ENCODE measurements around the gene UBR2. TPM values are rescaled to one million over a fixed set of nuclear protein-coding genes. Genes with fewer than 3 reads are reported as not detected.

Gene UBR2
- total and polyA plus RNA-seq, 2 experiments from 2014 or later, result 10.9 to 22.6 TPM

DNA sequence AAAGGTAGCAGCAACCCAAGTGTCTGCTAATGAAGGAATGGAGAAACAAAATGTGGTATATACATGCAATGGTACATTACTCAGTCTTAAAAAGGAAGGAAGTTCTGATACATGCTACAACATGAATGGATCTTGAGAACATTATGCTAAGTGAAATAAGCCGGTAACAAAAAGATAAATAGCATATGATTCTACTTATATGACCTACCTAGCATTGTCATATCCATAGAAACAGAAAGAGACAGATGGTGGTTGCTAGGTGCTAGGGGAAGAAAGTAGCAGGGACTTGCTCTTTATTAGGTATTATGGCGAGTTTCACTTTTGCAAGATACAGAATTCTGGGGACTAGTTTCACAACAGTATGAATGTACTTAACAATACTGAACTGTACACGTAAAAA is 46.6 kb downstream of the UBR2 start:
- H3K27me3 ChIP-seq, result no peaks in the 10 kb centered on the region
- H3K4me1 ChIP-seq (ENCODE audit: low read depth), result no peaks in the 10 kb centered on the region
- peaks cover 43% of the 10 kb centered on the region for H3K36me3 ChIP-seq
- H3K9me3 ChIP-seq (ENCODE audit: low read depth), result no peaks in the 10 kb centered on the region
- TF ChIP-seq, protein P1, sequence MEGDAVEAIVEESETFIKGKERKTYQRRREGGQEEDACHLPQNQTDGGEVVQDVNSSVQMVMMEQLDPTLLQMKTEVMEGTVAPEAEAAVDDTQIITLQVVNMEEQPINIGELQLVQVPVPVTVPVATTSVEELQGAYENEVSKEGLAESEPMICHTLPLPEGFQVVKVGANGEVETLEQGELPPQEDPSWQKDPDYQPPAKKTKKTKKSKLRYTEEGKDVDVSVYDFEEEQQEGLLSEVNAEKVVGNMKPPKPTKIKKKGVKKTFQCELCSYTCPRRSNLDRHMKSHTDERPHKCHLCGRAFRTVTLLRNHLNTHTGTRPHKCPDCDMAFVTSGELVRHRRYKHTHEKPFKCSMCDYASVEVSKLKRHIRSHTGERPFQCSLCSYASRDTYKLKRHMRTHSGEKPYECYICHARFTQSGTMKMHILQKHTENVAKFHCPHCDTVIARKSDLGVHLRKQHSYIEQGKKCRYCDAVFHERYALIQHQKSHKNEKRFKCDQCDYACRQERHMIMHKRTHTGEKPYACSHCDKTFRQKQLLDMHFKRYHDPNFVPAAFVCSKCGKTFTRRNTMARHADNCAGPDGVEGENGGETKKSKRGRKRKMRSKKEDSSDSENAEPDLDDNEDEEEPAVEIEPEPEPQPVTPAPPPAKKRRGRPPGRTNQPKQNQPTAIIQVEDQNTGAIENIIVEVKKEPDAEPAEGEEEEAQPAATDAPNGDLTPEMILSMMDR (IDR thresholded peaks at IDR 0.05; ENCODE audit: low read depth, low read length), result no peak
- no peak for DNase-seq (ENCODE audit: low read depth in 1 of 2, low spot score in 1 of 2)
- H3K27ac ChIP-seq, result no peak overlapping the region
- H3K4me3 ChIP-seq, result no peak overlapping the region

- Histone ChIP-seq H3K27me3 (no peaks in the 10 kb centered on the region), H3K36me3 (peaks cover 55% of the 10 kb centered on the region)
Measured at GRCh38 chr6:42615518-42615917, 51.7 kb downstream of the UBR2 start.

GRCh38 chr6:42616716-42617115 is 52.9 kb downstream of the UBR2 start:
- TF ChIP-seq, protein P1 (IDR thresholded peaks at IDR 0.05; ENCODE audit: low read depth, low read length), result no peak
- Histone ChIP-seq H3K27me3 (no peaks in the 10 kb centered on the region), H3K36me3 (peaks cover 62% of the 10 kb centered on the region), H3K4me3 (no peak overlapping the region), H3K4me1 (ENCODE audit: low read depth) (no peaks in the 10 kb centered on the region), H3K9me3 (ENCODE audit: low read depth) (no peaks in the 10 kb centered on the region), H3K27ac (no peak overlapping the region)
- no peak for DNase-seq (ENCODE audit: low read depth in 1 of 2, low spot score in 1 of 2)

More at GRCh38 chr6:42615518-42615917, 51.7 kb downstream of the UBR2 start:
- H3K4me3 ChIP-seq, result no peak overlapping the region
- H3K9me3 ChIP-seq (ENCODE audit: low read depth), result no peaks in the 10 kb centered on the region
- H3K4me1 ChIP-seq (ENCODE audit: low read depth), result no peaks in the 10 kb centered on the region
- H3K27ac ChIP-seq, result no peak overlapping the region
- DNase-seq (ENCODE audit: low read depth in 1 of 2, low spot score in 1 of 2), result no peak
- TF ChIP-seq, protein P1 (IDR thresholded peaks at IDR 0.05; ENCODE audit: low read depth, low read length), result no peak

DNA sequence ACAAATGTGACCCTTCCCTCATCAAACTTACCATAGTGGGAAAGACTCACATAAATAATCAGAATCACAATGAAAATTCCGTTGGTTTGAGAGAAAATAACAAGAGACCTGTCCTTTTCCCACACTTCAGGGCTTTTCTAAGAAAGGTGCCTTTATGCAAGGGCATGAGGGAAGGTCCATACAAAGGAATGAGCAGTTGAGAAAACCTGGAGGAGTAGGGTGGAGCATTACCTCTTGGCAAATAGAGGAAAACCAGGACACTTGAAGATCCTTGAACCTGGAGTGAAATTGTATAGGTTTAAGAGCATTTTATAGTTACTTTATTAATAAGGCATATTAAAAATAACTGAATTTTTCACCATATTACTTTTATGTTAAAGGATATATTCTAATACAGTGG is 54.3 kb downstream of the UBR2 start:
- Histone ChIP-seq H3K27me3 (no peaks in the 10 kb centered on the region), H3K36me3 (peaks cover 55% of the 10 kb centered on the region), H3K9me3 (ENCODE audit: low read depth) (no peaks in the 10 kb centered on the region), H3K27ac (no peak overlapping the region), H3K4me3 (no peak overlapping the region), H3K4me1 (ENCODE audit: low read depth) (no peaks in the 10 kb centered on the region)
- TF ChIP-seq, protein P1 (IDR thresholded peaks at IDR 0.05; ENCODE audit: low read depth, low read length), result no peak
- DNase-seq (ENCODE audit: low read depth in 1 of 2, low spot score in 1 of 2), result no peak

DNA sequence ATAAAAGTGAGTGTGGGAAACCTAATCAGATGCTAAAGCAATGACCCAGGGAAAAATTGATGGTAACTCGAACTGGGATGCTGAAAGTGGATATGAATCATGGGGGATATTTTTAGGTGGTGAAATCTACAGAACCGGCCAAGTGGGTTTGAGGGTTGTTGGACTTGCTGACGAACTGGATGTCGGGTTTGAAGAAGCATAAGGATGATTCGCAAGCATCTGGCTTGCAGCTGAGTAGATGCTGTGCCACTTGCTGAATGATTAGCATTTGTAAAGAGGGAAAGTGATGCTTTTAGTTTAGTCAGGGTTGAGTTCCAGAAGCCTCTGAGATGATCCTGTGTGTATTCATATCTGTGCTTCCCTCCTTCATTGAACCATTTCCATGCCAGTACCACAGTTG is 54.9 kb downstream of the UBR2 start:
- DNase-seq (ENCODE audit: low read depth in 1 of 2, low spot score in 1 of 2), result peak in 1 of 2 donors; percentile 2
- Histone ChIP-seq H3K9me3 (ENCODE audit: low read depth) (no peaks in the 10 kb centered on the region), H3K27ac (no peak overlapping the region), H3K27me3 (no peaks in the 10 kb centered on the region), H3K36me3 (peaks cover 54% of the 10 kb centered on the region), H3K4me3 (no peak overlapping the region), H3K4me1 (ENCODE audit: low read depth) (no peaks in the 10 kb centered on the region)
- TF ChIP-seq, protein P1 (IDR thresholded peaks at IDR 0.05; ENCODE audit: low read depth, low read length), result no peak

- DNase-seq (ENCODE audit: low read depth in 1 of 2, low spot score in 1 of 2), result no peak
- Histone ChIP-seq H3K36me3 (peaks cover 51% of the 10 kb centered on the region), H3K4me3 (no peak overlapping the region), H3K27me3 (no peaks in the 10 kb centered on the region), H3K9me3 (ENCODE audit: low read depth) (no peaks in the 10 kb centered on the region), H3K27ac (no peak overlapping the region), H3K4me1 (ENCODE audit: low read depth) (no peaks in the 10 kb centered on the region)
- TF ChIP-seq, protein P1 (IDR thresholded peaks at IDR 0.05; ENCODE audit: low read depth, low read length), result no peak
Measured at GRCh38 chr6:42619963-42620362, 56.1 kb downstream of the UBR2 start.
